Stimulated activated CD8-positive, alpha-beta memory T cell treated with anti-CD3 and anti-CD28 coated beads, Interleukin-12 subunit alpha, Interleukin-12 subunit beta, amount 100 ng/mL, for 1 hour (primary cell): ENCODE results near the gene FYN.
"Not testable (repeated sequence)": the region's sequence is repeated elsewhere in the genome, so short reads cannot be mapped to it uniquely, and the experiment has no call there.

Source experiments
- DNase-seq: peaks from one replicate; pipeline ENCODE4 v3.0.0-alpha.2; 2020; ENCODE audit warnings: low read depth

FYN gene

DNA sequence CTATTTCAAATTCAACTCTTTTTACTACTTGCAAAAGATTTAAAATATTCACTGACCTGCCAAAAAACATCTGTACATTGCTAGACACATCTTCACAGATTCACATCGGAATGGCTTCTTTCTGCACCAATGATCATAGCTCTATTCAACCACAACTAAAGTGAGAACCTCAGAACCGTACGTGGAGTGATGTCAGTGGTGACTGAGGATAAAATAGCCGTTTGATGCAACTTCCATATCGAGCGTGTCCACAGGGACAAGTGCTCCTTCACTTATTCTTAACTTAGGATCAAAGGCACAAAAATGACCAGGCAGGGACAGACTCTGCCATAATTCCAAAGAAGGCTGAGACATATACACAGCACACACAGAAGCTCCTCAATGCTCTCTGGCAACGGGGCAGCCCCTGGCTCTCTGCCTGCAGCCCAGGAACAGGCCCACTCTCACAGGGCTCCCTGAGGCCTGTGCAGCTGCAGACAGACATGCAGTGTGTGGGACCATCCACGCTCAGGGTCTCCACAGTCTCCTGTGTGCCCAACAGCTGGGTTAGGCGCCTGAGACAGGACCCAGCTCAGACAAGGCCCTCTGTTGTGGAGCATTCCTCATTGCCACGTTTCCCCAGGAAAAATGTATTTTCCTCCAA lies 22.8 kb downstream of the FYN start:
- DNase-seq, result no peak

DNA sequence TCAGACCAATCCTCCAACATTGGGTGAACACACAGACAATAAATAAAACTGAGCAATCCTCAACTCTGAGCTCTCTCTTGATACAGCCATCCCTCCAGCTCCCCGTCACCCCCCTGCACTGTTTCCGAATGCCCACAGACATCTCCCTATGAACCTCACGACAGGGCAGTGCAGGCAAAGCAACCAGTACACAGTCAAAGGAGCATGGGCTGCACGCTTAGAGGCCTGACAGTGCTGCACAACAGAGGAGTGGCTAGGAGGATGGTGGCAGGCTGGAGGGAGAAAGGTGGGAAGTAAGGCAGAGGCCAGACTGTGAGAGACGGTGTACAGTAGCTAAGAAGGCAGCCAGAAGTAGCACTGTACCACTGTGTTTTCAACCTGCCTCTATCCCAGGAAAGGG lies 24.0 kb downstream of the FYN start:
- no peak for DNase-seq

DNA sequence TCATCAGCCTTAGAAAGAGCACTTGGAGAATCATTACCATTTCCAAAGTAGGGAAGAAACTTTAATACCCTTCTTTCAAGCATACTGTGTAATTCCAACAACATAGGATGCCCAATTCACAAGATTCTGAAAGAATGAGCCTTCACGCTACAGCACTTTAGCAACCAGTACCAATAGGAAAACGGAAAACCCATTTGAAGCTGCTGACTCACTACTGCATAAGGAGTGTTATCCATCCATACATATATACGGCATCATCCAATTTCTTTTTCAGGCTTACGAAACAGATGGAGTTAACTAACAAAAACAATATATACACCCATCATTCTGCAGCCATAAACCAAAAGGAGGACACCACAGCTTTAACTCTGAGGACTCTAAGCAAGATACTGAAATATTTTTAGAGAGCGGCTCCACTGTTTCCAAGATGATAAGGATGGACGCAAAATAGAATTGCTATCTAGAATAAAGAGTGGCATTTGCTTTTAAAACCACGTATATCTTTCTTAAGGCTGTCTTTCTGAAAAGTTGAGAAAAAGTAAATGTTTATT lies 24.9 kb downstream of the FYN start:
- DNase-seq, result no peak

- no peak for DNase-seq
Measured at GRCh38 chr6:111846492-111847409, 26.5 kb downstream of the FYN start.

DNA sequence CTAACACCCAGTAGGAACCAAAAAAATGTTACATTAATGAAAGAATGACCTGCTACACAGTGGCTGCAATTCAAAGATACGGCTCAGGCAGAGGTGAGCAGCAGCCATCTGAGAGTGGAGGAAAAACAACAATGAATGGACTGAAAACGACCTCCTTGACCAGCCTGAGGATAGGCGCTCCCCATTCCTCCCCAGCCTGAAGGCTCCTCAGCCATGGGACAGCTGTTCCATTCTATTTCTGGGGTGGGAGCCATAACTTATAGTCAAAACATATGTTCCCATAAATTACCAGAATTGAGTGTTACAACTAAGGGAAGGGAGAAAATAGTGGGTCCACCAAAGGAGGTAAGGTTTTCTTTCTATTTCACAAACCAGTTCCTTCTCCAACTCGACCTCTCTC lies 27.2 kb downstream of the FYN start:
- no peak for DNase-seq

DNA sequence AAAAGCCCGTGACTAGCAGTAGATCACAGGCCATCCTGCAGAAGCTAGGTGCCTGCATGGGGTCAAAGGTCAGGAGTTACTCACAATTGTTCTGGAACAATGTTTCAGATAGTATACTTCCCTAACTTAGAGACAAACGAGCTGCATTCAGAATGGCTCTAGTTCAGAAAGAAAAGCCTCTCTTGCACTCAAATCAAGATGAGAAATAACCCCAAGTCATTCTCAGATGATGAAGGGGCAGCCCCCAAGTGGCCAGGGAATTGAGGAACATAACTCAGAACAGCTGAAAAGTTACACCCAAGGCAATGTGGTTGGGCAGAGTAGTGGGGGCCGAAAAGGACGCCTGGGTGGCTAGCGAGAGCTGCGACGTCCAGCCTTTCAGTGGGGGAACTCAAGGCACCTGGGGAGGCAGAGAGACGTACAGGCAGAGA lies 27.8 kb downstream of the FYN start:
- DNase-seq, result no peak

- no peak for DNase-seq
Measured at GRCh38 chr6:111844921-111845320, 28.3 kb downstream of the FYN start.

- no peak for DNase-seq
Measured at GRCh38 chr6:111844376-111844775, 28.9 kb downstream of the FYN start.

GRCh38 chr6:111843347-111844147 lies 29.7 kb downstream of the FYN start:
- DNase-seq, result peak; percentile 53

DNA sequence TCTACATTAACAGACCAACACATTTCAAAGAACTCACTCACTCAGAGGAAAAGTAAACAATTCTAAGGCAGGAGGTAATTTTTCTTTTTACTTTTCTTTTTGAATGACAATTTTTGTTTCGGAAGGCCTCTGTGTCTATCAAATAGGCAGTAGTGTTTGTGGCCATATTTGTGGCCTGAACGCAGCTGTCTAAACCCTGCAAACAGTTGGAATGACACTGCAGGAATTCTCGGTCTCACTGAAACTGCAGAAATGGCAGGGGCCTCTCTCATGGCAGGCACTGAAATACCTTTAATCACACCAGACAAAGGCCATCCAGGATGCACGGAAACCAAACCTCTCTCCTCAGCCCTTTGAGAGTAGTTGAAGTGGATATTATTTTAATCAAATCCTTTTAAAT lies 30.4 kb downstream of the FYN start:
- no peak for DNase-seq

DNA sequence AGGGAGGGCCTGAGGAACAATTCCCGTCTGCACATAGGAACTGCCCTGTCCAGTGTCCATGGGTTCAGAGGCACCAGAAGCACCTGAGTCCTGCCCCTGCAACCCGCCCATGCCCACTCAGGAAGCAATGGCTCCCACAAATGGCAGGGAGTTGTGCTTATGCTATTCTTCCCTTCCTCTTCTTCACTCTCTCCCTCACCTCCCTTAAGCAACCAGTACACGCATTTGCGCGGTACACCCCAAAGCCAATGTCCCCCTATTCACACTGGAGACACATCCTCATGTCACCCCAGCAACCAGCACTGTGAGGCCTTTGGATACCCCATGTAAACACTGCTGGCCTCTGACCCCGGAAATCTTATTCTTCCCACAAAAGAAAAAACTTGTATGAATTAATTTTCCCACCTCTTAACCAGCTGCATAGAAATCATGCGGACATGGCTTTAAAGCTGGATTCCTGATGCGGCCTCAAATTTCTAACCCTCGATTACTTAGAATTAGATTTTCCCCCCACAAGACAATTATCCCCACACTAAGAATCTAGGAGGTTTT lies 30.9 kb downstream of the FYN start:
- DNase-seq, result no peak

DNA sequence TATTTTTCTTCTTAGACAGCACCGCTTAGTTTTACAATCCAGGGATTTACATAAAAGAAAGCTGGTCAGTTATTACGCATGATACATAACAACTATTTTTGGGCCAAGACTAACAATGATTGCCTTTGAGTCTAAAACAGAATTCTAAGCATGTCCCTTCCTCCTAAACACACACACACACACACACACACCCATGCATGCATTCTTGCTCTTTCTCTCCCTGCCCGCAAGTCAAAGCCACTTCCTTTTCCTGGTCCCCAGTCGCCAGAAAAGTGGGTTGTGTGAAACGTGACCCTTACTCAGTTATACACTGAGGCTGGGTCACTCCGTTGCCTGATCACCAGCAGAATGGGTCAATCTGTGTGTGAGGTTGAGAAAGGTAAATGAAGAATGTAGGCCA lies 31.4 kb downstream of the FYN start:
- DNase-seq, result no peak

GRCh38 chr6:111840803-111841202 lies 32.4 kb downstream of the FYN start:
- DNase-seq, result no peak

DNA sequence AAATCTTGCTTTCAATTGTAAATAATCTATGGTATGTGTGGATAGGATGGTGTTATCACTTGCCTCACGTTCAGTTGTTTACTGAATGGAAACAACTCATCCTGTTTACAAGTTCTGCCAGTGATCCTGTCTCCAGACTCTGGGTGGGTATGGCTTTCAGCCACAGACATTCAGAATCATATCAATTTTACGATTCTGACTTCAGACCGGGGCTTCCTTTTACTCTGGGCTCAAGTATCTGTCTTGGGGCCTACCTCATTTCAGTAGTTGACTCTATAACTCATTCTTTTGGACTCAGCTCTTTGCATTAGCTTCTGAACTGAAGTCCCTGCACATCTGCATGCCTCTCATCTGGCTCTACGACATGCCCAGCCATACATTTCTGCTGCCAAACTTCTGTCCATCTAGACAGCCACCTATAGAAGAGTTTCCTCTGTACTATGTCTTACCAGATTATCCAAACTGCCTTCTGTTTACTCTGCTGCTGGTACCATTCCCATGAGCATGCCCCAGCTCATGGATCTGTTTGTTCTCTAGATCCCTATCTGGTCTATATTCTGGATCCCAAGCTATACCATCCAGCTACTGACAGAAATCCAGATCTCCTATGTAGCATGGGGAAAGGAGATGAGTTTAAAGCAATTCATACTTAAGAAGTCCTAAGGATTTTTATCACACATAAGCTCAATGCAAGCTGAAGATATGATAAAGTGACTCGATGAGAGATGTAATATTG lies 34.3 kb downstream of the FYN start:
- no peak for DNase-seq

DNA sequence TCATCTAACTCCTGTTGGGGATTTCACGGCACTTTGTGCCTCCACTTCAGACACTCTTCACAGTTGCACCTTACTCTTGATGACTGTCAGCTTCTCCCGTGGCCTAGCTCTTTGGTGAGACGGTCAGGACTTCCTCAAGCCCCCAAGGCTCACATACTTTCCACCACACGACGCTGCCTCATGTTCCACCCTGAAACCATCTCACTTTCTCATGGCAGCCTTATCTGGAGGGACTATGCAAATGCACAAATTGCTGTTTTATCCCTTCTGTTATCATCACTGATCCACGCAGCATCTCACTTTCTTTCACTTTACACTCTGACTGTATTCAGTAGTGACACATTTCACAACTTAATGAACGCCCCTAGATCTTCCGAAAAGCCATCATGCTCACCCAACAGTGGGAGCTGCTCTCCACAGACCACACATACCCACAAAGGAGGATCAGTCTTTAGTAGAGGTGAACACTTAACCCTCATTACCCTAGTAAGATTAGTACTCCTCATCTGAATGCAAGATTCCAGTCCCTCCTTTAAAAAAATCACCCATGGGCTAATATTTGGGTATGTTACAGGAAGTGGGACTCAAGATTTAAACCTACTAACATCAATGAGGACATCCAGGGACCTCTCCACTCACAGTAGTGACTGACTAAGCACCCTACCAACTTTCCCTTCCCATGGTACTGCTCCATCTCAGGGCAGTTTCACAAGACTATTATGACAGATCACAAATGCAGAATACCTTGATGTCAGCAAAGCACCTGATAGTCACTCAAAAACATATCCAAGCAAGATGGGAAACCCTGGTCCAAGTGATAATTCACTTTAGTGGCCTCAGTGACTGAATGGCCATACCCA lies 35.4 kb downstream of the FYN start:
- no peak for DNase-seq

DNA sequence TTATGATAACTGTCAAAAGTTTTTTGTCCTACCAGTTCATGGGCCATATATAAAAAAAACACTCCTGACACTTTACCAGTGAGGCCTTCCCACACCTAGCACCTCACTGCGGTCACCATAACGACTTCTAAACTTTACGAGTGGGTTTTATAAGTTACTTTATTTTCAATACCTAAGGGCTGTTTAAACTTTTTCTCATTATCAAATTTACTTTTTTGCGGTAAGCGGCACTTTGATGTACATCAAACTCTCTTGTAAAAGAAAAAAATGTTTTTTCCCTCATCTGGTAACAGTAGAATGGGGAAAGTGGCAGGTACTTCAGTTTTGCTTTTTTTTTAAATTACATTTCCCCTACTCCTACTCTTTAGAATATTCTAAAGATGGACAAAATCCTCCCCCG lies 36.2 kb downstream of the FYN start:
- no peak for DNase-seq

GRCh38 chr6:111835807-111836206 lies 37.4 kb downstream of the FYN start:
- DNase-seq, result no peak

DNA sequence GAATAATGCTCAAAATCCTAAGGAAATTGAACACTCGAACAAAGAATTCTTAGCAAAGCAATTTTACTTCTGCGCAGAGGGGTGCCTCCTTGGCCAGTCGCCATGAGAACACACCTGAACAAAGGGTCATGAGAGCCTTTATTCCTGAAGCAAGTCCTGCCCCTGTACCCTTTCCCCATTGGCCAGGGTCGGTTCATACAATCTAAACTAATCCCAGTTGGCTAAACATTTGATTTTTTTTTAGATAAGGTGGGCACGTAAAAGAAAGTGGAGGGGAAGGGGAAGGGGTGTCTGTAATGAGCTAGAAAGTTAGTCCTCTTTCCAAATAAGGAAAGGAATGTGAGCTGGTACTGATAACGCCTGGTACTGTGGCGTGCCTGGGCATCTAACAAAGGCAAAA lies 37.9 kb downstream of the FYN start:
- not testable (repeated sequence) for DNase-seq

DNA sequence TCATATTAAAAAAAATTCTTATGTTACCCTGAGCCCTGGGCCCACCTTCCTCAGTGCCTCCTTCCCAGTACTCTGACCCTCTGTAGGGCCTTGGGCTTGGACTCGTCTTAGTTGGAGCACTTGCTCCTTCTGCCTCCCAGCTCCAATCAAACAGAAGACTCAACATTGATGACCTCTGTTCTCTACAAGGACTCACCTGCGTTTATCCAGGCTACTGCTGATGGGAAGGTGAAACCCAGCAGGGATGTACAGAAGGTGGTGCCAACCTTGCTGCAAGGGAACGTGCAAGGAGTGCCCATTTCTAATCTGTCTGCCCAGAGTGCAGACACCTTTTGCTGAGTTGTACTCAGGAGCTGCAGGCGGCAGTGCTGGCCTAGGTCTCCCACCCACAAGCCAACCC lies 38.9 kb downstream of the FYN start:
- no peak for DNase-seq

GRCh38 chr6:111832833-111833418 lies 40.3 kb downstream of the FYN start:
- no peak for DNase-seq
